ENCODE measurements around the gene RBFOX2. TPM values are rescaled to one million over a fixed set of nuclear protein-coding genes. Genes with fewer than 3 reads are reported as not detected.
A peak's percentile ranks its signal among the peaks of the same experiment; 100 is the strongest.
"Not testable (repeated sequence)": the region's sequence is repeated elsewhere in the genome, so short reads cannot be mapped to it uniquely, and the experiment has no call there.

RBFOX2 gene
- total RNA-seq, 1 donor from 2014 or later = 83.1 TPM

DNA sequence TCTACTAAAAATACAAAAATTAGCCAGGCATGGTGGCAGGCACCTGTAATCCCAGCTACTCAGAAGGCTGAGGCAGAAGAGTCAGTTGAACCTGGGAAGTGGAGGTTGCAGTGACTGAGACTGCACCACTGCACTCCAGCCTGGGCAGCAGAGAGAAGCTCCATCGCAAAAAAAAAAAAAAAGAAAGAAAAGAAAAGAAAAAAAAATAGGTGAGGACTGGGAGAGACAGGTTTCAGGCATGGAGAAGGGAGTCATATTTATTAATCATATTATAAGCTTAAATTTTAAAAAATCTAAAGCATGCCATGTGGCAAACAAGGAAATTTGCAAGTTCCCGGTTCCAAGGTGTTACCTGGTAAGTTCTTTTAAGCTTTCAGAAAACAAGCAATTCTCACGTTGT lies 311.1 kb downstream of the RBFOX2 start, which contains the start of gene APOL5:
Gene APOL5 (plus strand): TSS at position 301 of the 400 bp plus-strand sequence. CDS start 0 bp downstream, at position 301.
- DNase-seq (ENCODE audit: low read depth in 2 of 2) = no peak

DNA sequence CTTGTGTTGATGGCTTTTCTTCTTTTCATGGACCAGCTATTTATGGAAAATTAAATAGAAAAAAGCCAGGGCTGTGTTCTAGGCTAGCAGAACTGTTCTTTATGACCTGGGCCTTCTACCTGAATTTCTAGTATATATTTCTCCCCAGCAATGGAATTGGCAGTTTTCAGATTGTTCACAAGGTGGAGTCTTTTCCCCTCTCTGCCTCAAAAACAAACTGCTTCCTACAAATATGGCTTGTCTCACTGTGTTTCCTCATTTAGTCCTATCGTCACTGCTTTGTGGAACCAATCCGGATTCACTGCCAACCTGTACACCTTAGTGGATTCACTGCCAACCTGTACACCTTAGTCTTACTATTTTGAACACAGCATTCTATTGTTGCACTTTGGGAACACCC lies 316.0 kb downstream of the RBFOX2 start:
- DNase-seq (ENCODE audit: low read depth in 2 of 2) = no peak

- no peak for DNase-seq (ENCODE audit: low read depth in 2 of 2)
These were observed 317.3 kb downstream of the RBFOX2 start for GRCh38 chr22:35711336-35711735.

- DNase-seq (ENCODE audit: low read depth in 2 of 2) = no peak
These were observed 319.7 kb downstream of the RBFOX2 start for GRCh38 chr22:35708917-35709316.

GRCh38 chr22:35708453-35708852 lies 320.2 kb downstream of the RBFOX2 start:
- peak; percentile 22 to 32 for DNase-seq (ENCODE audit: low read depth in 2 of 2)

- DNase-seq (ENCODE audit: low read depth in 2 of 2) = peak; percentile 44 to 79
These were observed 323.5 kb downstream of the RBFOX2 start for GRCh38 chr22:35705141-35705540.

DNA sequence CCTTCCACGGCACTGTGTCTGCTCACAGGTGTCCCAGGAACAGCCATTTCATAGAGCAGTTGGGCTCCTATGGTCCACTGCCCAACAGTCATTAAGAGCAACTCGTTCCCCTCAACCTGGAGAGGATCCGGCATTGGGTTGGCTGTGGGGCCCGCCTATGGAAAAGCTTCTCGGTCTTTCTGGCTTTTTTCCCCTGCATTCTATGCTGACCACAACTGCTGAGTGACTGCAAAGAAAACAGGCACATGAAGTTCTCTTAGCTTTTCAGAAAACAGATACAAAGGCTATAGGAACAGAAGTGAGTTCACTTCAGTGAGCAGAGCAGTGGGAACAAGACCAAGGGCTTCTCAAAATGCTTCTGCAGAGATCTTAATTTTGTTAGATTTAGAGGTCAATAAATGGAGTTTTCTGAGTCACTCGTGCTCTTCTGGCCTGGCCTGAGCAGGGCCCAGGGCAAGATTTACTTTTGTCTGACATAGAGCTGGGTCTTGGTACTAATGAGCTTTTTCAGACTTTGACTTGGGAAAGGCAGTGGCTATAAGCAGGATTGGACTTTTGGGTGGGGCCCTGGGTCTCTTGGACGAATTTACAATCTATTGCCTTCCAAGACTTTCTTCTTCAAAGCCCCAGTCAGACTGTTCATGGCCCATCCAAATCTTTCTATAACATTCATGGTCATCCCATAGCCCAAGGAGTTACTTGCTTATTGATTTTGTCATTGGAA lies 324.6 kb downstream of the RBFOX2 start:
- DNase-seq (ENCODE audit: low read depth in 2 of 2) = no peak

GRCh38 chr22:35699852-35700251 lies 328.8 kb downstream of the RBFOX2 start:
- not testable (repeated sequence) for DNase-seq (ENCODE audit: low read depth in 2 of 2)

GRCh38 chr22:35697142-35697541 lies 331.5 kb downstream of the RBFOX2 start:
- DNase-seq (ENCODE audit: low read depth in 2 of 2) = no peak

GRCh38 chr22:35695202-35695601 lies 333.4 kb downstream of the RBFOX2 start:
- DNase-seq (ENCODE audit: low read depth in 2 of 2) = no peak

DNA sequence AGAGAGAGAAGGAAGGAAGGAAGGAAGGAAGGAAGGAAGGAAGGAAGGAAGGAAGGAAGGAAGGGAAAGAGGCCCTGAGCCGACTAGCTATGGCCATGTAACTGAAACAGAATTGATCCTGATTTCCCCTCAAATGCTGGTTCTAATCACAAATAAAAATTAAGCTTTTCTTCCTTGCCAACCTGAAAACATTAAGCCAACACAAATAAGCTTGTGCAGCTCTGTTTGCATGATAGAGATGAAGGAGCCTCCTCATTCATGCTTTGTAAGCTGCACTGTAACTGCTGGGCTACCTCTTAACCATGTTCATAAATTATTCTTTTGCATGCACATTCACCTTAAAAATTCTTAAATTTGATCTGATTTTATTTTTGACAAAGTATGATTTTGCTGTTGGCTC lies 338.6 kb downstream of the RBFOX2 start:
- DNase-seq (ENCODE audit: low read depth in 2 of 2) = no peak

- DNase-seq (ENCODE audit: low read depth in 2 of 2) = no peak
These were observed 339.5 kb downstream of the RBFOX2 start for GRCh38 chr22:35688913-35689675.

Other genes with a start within 250 kb of the RBFOX2 start
- 95.7 and 176 TPM in 2 replicates for gene APOL3, start 131.9 kb upstream of the RBFOX2 start, total RNA-seq
- 2.0 and 5.0 TPM in 2 replicates for gene APOL4, start 173.0 kb upstream of the RBFOX2 start, total RNA-seq
- gene APOL2, start 210.7 kb upstream of the RBFOX2 start, total RNA-seq = 39.4 and 42.5 TPM in 2 replicates
- gene APOL1, start 224.3 kb upstream of the RBFOX2 start, total RNA-seq = 5.8 and 12.2 TPM in 2 replicates